Activated CD4-positive, alpha-beta memory T cell treated with anti-CD3 and anti-CD28 coated beads for 36 hours (primary cell): ENCODE data around the gene NCOR1. TPM values are rescaled to one million over a fixed set of nuclear protein-coding genes. Genes with fewer than 3 reads are reported as not detected.

ENCODE experiments used
- CTCF ChIA-PET: fragments of 350-600 bp; sonication (Branson Sonifier 250); formaldehyde crosslinking; loops from one replicate; lab custom pipeline; 2021; ENCODE audit warnings: antibody characterized with exemption, inconsistent platforms; lab: Charles Lee
- POLR2A ChIA-PET: fragments of 350-600 bp; sonication (Branson Sonifier 250); formaldehyde crosslinking; loops from one replicate; lab custom pipeline; 2021; ENCODE audit warnings: antibody characterized with exemption; lab: Charles Lee
- DNase-seq: peaks from one replicate; pipeline ENCODE4 v3.0.0-alpha.2; 2020
- H3K27ac Mint-ChIP-seq: one replicate; pipeline ENCODE4 v1.8.0; 2021; ENCODE audit warnings: mixed read lengths
- H3K27me3 Mint-ChIP-seq: one replicate; pipeline ENCODE4 v1.8.0; 2021; ENCODE audit warnings: mixed read lengths
- H3K36me3 Mint-ChIP-seq: one replicate; pipeline ENCODE4 v1.8.0; 2021; ENCODE audit warnings: mixed read lengths
- H3K4me1 Mint-ChIP-seq: one replicate; pipeline ENCODE4 v1.8.0; 2021; ENCODE audit warnings: low read depth, mixed read lengths
- H3K4me3 Mint-ChIP-seq: one replicate; pipeline ENCODE4 v1.8.0; 2021; ENCODE audit warnings: mild to moderate bottlenecking, mixed read lengths
- H3K9me3 Mint-ChIP-seq: one replicate; pipeline ENCODE4 v1.8.0; 2021; ENCODE audit warnings: mixed read lengths
- intact Hi-C: fragments of 100-400 bp; cut with micrococcal nuclease; formaldehyde crosslinking; loops from one replicate; pipeline ENCODE4 v1.15.1; 2023
- total RNA-seq, 2 experiments: library from RNA; stranded (reverse); gene quantifications; one replicate each; pipeline ENCODE4 v1.2.3, GENCODE V29; 2021

Gene NCOR1
- 100 to 1,000 TPM; 104 to 112 TPM for total RNA-seq

DNA sequence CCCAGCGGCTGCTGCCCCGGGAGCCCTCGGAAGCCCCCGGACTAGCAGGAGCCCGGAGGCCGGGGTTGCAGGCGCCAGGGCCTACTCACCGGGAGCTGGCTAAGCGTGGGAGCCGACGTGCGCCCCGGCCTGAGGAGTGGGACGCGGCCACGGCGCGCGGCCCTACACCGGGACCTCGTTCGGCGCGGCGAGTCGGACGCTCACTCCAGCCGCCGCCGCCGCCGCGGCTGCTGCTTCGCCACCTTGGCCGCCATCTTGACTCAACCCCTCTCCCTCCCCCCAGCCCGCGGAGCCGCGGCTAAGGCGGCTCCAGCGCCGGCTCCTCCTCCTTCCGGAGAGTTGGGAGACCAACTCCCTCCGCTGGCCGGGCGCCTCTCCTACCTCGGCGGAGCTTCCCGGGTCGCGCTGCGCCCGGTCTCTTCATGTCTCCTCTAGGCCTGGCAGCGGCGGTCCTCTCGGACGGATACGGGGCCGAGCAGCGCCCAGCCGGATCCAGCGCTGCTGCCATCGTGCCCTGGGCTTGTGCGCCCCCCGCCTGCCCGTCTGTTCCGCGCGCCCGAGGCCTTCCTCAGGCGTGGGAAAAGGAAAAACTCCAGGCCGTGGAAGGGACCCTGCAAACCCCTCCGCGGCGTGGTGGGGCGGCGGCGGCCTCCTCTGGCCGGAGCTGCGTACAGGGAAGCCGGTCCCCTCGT is at the start of gene NCOR1:
Gene NCOR1 (minus strand): TSS at position 262 of the 692 bp plus-strand sequence. CDS start 20,965 bp downstream, outside the sequence.
- Mint-ChIP-seq H3K36me3 (no peaks in the 10 kb centered on the region), H3K9me3 (no peaks in the 10 kb centered on the region), H3K27me3 (no peaks in the 10 kb centered on the region), H3K27ac (peak within 1 kb of the TSS; percentile 85), H3K4me1 (peaks cover 40% of the 10 kb centered on the region), H3K4me3 (peak within 1 kb of the TSS; percentile 85)
- intact Hi-C loops = loop anchor here (2.0 to 10.0 kb wide), 5 partner anchors 165 to 222 kb away; partner anchors contain the start of genes TRPV2, TTC19, UBB and ZSWIM7
- DNase-seq = peak; percentile 93
- ChIA-PET CTCF (interaction anchor here (0.7 to 1.6 kb wide), 2 partner anchors 71 to 137 kb away, joined by 4 to 5 read pairs; partner anchors contain the start of gene CENPV), POLR2A (interaction anchor here (0.5 to 1.1 kb wide), 4 partner anchors 71 to 1621 kb away, joined by 3 to 6 read pairs (median 4); partner anchors contain the start of genes SREBF1 and UBB)

DNA sequence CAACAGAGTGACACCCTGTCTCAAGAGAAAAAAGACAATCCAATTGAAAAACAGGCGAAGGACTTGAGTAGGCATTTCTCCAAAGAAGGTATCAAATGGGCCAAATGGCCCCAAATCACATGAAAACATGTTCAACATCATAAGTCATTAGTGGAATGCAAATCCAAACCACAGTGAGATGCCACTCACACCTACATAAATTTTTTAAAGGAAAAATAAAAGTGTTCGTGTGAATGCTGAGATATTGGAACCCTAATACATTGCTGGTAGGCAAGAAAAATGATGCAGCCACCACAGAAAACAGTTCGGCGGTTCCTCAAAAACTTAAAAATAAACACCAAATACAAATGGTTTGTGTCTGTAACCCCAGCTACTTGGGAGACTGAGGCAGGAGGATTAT is 46.9 kb upstream of the NCOR1 start:
- CTCF ChIA-PET = no interaction called here
- intact Hi-C loops = no loop called here

DNA sequence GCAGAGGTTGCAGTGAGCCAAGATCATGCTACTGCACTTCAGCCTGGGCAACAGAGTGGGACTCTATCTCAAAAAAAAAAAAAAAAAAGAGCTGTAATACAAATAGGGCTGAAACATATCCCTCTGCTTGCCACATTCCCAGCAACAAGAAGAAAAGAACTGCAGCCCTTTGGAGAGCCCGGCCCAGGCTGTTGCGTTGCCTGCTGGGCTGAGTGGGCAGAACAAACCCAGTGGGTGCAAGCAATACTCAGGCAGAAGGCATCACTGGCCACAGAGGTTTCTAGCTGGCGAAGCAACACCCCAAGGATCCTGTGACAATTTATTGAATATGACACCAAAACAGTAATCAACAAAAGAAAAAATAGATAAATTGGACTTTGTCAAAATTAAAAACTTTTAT is 45.7 kb upstream of the NCOR1 start:
- H3K9me3 Mint-ChIP-seq = no peaks in the 10 kb centered on the region
- intact Hi-C loops = no loop called here
- ChIA-PET CTCF (no interaction called here), POLR2A (interaction anchor here (0.6 kb wide), 2 partner anchors 26 to 71 kb away, joined by 3 to 5 read pairs; no protein-coding TSS in a partner anchor)
- H3K27me3 Mint-ChIP-seq = no peaks in the 10 kb centered on the region
- no peaks in the 10 kb centered on the region for H3K4me1 Mint-ChIP-seq
- H3K4me3 Mint-ChIP-seq = no peak overlapping the region
- DNase-seq = no peak
- no peak overlapping the region for H3K27ac Mint-ChIP-seq
- H3K36me3 Mint-ChIP-seq = peaks cover 4% of the 10 kb centered on the region

More for the DNA sequence above, 46.9 kb upstream of the NCOR1 start:
- H3K27ac Mint-ChIP-seq = no peak overlapping the region
- DNase-seq = no peak
- no peak overlapping the region for H3K4me3 Mint-ChIP-seq
- H3K9me3 Mint-ChIP-seq = no peaks in the 10 kb centered on the region
- H3K27me3 Mint-ChIP-seq = no peaks in the 10 kb centered on the region
- POLR2A ChIA-PET = no interaction called here
- H3K36me3 Mint-ChIP-seq = peaks cover 4% of the 10 kb centered on the region
- H3K4me1 Mint-ChIP-seq = peaks cover 4% of the 10 kb centered on the region

DNA sequence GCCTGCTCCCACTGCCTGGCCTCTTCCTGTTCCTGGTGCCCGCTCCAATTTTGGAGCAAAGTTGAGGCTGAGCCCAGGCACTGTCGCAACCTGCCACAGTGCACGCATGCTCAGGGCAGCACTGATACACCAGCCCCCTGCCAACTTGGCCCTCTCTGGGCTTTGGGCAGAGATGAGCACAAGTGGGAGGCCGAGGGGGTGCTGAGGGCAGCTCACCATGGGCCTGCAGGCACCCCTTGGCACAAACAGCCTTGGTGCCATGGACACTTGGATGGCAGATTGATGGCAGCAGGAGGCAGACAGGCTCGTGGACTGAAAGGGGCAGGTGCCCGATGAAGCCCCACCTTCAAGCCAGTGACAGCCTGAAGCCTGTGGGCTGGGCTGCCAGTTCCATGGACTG is 44.6 kb upstream of the NCOR1 start:
- no peak overlapping the region for H3K27ac Mint-ChIP-seq
- peaks cover 4% of the 10 kb centered on the region for H3K36me3 Mint-ChIP-seq
- H3K4me1 Mint-ChIP-seq = no peaks in the 10 kb centered on the region
- intact Hi-C loops = no loop called here
- CTCF ChIA-PET = no interaction called here
- POLR2A ChIA-PET = no interaction called here
- no peak overlapping the region for H3K4me3 Mint-ChIP-seq
- H3K27me3 Mint-ChIP-seq = no peaks in the 10 kb centered on the region
- no peak for DNase-seq
- H3K9me3 Mint-ChIP-seq = no peaks in the 10 kb centered on the region

DNA sequence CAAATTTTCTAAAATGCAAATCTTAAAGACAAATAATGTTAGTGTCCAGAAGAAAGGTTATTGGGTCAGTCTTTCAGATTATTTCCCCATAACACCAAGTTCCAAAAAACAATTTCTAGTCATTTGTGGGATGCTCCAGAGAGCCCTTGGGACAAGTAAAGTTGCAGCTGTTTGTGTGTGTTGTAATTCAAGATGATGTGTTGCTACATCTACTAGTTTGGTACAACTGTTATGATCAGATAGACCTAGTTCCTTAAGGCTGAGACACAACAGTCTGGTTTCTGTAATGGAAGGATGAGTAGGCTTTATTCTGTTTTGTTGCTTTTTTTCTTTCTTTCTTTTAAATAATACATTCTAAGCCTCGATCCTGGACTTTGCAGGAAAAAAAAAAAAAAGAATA is 43.6 kb upstream of the NCOR1 start:
- CTCF ChIA-PET = no interaction called here
- Mint-ChIP-seq H3K4me1 (no peaks in the 10 kb centered on the region), H3K4me3 (no peak overlapping the region), H3K27ac (no peak overlapping the region), H3K36me3 (peaks cover 4% of the 10 kb centered on the region), H3K9me3 (no peaks in the 10 kb centered on the region), H3K27me3 (no peaks in the 10 kb centered on the region)
- no peak for DNase-seq
- intact Hi-C loops = no loop called here
- POLR2A ChIA-PET = no interaction called here

DNA sequence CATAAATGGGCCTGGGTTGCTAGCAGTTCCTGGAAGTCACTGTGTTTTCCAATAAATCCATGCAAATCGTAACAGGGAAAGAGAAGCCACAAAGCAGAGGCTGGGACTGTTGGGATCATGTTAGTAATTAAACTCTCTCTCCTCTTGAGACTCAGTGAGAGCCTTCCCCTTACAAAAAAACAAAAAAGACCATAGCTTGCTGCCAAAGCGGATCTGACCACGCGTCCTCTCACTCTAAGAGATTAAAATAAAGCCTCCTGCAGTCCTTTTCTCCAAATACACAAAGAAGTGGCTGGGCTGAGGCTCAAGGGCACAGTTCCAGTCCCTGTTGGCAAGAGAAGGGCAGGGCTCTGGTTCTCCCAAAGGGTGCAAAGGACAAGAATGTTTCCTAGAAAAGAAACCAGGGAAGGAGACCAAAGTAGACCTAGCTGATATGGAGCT is 40.2 kb upstream of the NCOR1 start:
- Mint-ChIP-seq H3K27ac (no peak overlapping the region), H3K4me3 (no peak overlapping the region), H3K36me3 (peaks cover 4% of the 10 kb centered on the region), H3K4me1 (peaks cover 11% of the 10 kb centered on the region), H3K27me3 (no peaks in the 10 kb centered on the region), H3K9me3 (no peaks in the 10 kb centered on the region)
- ChIA-PET CTCF (no interaction called here), POLR2A (no interaction called here)
- intact Hi-C loops = no loop called here
- no peak for DNase-seq

DNA sequence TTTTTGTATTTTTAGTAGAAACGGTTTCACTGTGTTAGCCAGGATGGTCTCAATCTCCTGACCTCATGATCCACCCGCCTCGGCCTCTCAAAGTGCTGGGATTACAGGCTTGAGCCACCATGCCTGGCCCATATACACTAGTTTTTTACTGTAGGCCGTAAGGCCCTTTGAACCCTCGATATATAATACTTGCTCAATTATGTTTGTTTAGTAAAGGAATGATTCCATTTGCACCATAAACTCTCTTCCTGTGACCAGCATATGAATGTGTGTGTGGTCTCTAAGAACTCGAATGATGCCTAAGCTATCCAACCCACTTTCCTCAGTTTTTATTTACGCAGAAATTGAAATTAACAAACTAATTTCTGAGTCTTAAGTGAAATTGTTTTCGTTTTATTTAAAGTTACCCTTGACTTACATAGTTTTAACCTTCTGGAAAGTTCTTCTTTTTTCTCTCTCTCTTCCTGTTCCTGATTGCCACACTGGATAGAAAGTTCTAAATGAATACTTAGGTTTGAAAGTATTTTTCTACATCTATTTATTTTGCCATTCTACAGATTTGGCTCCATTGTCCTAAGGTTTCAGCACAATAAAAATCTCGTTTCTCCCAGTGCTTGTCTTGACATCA is 39.6 kb upstream of the NCOR1 start:
- H3K27me3 Mint-ChIP-seq = no peaks in the 10 kb centered on the region
- H3K4me3 Mint-ChIP-seq = no peak overlapping the region
- ChIA-PET POLR2A (no interaction called here), CTCF (no interaction called here)
- H3K27ac Mint-ChIP-seq = no peak overlapping the region
- no peak for DNase-seq
- H3K4me1 Mint-ChIP-seq = peaks cover 14% of the 10 kb centered on the region
- H3K36me3 Mint-ChIP-seq = peaks cover 4% of the 10 kb centered on the region
- intact Hi-C loops = no loop called here
- no peaks in the 10 kb centered on the region for H3K9me3 Mint-ChIP-seq

DNA sequence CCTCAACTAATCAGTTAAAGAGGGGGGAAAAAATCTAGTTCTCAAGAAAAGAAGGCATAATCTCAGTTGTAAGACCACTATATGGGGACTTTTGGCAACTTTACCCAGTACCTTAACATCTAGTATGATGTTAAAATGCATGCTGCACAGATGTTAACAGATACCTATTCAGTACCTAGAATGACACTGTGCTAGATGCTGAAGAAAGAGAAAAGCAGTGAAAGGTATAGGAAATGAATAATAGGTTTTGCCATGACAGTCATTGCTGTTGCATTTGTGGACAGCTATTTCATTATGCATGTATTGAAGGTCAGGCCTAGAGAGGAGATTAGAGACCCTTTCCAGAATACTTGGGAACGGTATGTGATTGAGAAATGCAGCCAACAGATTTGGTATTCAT is 36.2 kb upstream of the NCOR1 start:
- Mint-ChIP-seq H3K4me1 (peaks cover 14% of the 10 kb centered on the region), H3K27me3 (no peaks in the 10 kb centered on the region)
- POLR2A ChIA-PET = interaction anchor here (1.5 kb wide), 1 partner anchor 18 kb away, joined by 3 read pairs; no protein-coding TSS in a partner anchor

DNA sequence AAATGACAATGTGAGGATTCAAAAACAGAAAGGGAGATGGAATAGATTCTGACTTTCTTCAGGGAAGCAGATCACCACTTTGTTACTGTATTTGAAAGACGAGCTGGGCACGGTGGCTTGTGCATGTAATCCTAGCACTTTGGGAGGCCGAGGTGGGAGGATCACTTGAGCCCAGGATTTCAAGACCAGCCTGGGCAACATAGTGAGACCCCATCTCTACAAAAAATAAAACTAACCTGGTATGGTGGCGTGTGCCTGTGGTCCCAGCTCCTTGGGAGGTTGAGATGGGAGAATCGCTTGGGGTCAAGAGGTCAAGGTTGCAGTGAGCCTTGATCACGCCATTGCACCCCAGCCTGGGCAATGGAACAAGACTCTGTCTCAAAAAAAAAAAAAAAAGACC is 35.7 kb upstream of the NCOR1 start:
- CTCF ChIA-PET = interaction anchor here (0.7 to 1.3 kb wide), 2 partner anchors 34 to 113 kb away, joined by 3 to 4 read pairs; no protein-coding TSS in a partner anchor
- Mint-ChIP-seq H3K4me3 (no peak overlapping the region), H3K9me3 (no peaks in the 10 kb centered on the region), H3K4me1 (peaks cover 14% of the 10 kb centered on the region), H3K27me3 (no peaks in the 10 kb centered on the region), H3K27ac (peak overlapping the region; percentile 34), H3K36me3 (peaks cover 8% of the 10 kb centered on the region)
- POLR2A ChIA-PET = interaction anchor here (0.6 to 1.5 kb wide), 3 partner anchors 19 to 171 kb away, joined by 3 to 4 read pairs (median 3); no protein-coding TSS in a partner anchor
- DNase-seq = no peak
- intact Hi-C loops = no loop called here

More for the DNA sequence above, 36.2 kb upstream of the NCOR1 start:
- Mint-ChIP-seq H3K27ac (no peak overlapping the region), H3K4me3 (no peak overlapping the region), H3K9me3 (no peaks in the 10 kb centered on the region), H3K36me3 (peaks cover 8% of the 10 kb centered on the region)
- DNase-seq = no peak
- CTCF ChIA-PET = interaction anchor here (1.3 kb wide), 1 partner anchor 112 kb away, joined by 4 read pairs; no protein-coding TSS in a partner anchor
- intact Hi-C loops = no loop called here

DNA sequence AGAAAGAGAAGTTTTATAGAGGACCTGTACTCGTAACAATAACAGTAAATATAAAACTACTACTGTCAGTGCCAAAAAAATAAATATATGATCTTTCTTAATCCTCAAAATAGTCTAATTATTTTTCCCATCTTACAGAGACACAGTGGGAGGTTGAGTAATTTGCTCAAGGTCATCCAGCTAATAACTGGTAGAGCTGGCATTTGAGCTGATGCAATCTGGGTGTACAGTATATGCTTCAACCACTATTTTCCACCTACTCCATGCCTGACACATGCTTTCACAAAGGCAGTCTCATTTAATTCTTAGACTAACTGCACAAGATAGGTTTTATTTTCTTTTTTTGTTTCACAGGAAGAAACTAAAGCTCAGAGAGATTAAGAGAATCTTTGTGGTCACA is 35.3 kb upstream of the NCOR1 start:
- CTCF ChIA-PET = interaction anchor here (0.7 to 1.3 kb wide), 2 partner anchors 34 to 113 kb away, joined by 3 to 4 read pairs; no protein-coding TSS in a partner anchor
- POLR2A ChIA-PET = interaction anchor here (0.5 to 1.5 kb wide), 4 partner anchors 19 to 171 kb away, joined by 3 to 4 read pairs (median 3); no protein-coding TSS in a partner anchor
- H3K27me3 Mint-ChIP-seq = no peaks in the 10 kb centered on the region
- intact Hi-C loops = no loop called here
- H3K36me3 Mint-ChIP-seq = peaks cover 8% of the 10 kb centered on the region
- no peak overlapping the region for H3K4me3 Mint-ChIP-seq
- H3K27ac Mint-ChIP-seq = no peak overlapping the region
- no peaks in the 10 kb centered on the region for H3K9me3 Mint-ChIP-seq
- no peak for DNase-seq
- peaks cover 14% of the 10 kb centered on the region for H3K4me1 Mint-ChIP-seq

DNA sequence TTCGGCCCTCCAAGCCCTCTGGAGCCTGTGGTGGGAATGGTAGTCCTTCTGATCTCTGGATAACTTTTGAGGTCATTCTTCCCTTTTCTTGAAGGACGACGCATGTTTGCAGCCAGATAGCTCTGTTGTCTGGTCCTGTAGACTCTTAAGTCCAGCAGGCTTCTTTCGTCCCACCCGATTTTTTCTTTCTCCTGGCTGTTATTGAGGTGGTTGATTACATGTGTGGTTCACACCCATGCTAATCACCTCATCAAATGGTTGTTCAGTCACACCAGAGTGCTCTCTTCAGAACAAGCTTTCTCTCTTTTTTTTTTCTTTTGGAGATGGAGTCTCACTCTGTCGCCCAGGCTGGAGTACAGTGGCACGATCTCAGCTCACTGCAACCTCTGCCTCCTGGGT is 32.3 kb upstream of the NCOR1 start:
- intact Hi-C loops = no loop called here
- H3K27me3 Mint-ChIP-seq = no peaks in the 10 kb centered on the region

More for the DNA sequence above, 32.3 kb upstream of the NCOR1 start:
- Mint-ChIP-seq H3K9me3 (no peaks in the 10 kb centered on the region), H3K4me1 (peaks cover 26% of the 10 kb centered on the region), H3K27ac (no peak overlapping the region), H3K36me3 (peaks cover 8% of the 10 kb centered on the region), H3K4me3 (no peak overlapping the region)
- DNase-seq = no peak
- ChIA-PET POLR2A (no interaction called here), CTCF (interaction anchor here (1.0 kb wide), 1 partner anchor 55 kb away, joined by 3 read pairs; no protein-coding TSS in a partner anchor)
